HepG2 (cell line): ENCODE data around the gene TMEM220. TPM values are rescaled to one million over a fixed set of nuclear protein-coding genes. Genes with fewer than 3 reads are reported as not detected.

ENCODE experiments used
- CBFB ChIP-seq: sonication (generic); formaldehyde crosslinking; IDR thresholded peaks from 2 replicates; pipeline ENCODE4 v1.4.0; 2020; ENCODE audit warnings: missing genetic modification reagents
- CBX5 ChIP-seq: sonication (generic); formaldehyde crosslinking; IDR thresholded peaks from 2 replicates; pipeline ENCODE4 v1.4.0; 2020; ENCODE audit warnings: missing genetic modification reagents, borderline replicate concordance
- CEBPG ChIP-seq: IDR thresholded peaks from 2 replicates; pipeline ENCODE4 v1.6.1; 2016
- CREM ChIP-seq, 2 experiments: sonication (generic) in 1 of 2; formaldehyde crosslinking in 1 of 2; IDR thresholded peaks; 2 replicates each; pipeline versions ENCODE4 v1.4.0 to v1.6.1; 2016 to 2020; ENCODE audit warnings: antibody characterized with exemption in 1 of 2, mild to moderate bottlenecking in 1 of 2, missing genetic modification reagents in 1 of 2
- KDM5A ChIP-seq: fragments of 200-600 bp; sonication (generic); IDR thresholded peaks from 2 replicates; pipeline ENCODE4 v1.7.0; 2018; ENCODE audit warnings: antibody characterized with exemption, mild to moderate bottlenecking, low read length, borderline replicate concordance
- NONO ChIP-seq, 2 experiments: fragments of 450-650 bp in 1 of 2; sonication (generic) in 1 of 2; formaldehyde crosslinking in 1 of 2; IDR thresholded peaks in 1 of 2; conservative IDR thresholded peaks in 1 of 2; 2 replicates each; pipeline versions ENCODE4 v1.6.1 to v1.8.0; 2017 to 2022; ENCODE audit warnings: mild to moderate bottlenecking in 1 of 2, missing genetic modification reagents in 1 of 2, moderate library complexity in 1 of 2
- PATZ1 ChIP-seq: sonication (generic); formaldehyde crosslinking; IDR thresholded peaks from 2 replicates; pipeline ENCODE4 v1.4.0; 2020; ENCODE audit warnings: missing genetic modification reagents
- SAFB2 ChIP-seq: sonication (generic); formaldehyde crosslinking; IDR thresholded peaks from 2 replicates; pipeline ENCODE4 v1.5.1; 2020; ENCODE audit warnings: missing genetic modification reagents, low read depth, mild to moderate bottlenecking, borderline replicate concordance
- SALL1 ChIP-seq: sonication (generic); formaldehyde crosslinking; IDR thresholded peaks from 2 replicates; pipeline ENCODE4 v1.8.0; 2022; ENCODE audit warnings: mild to moderate bottlenecking, missing genetic modification reagents
- XRCC5 ChIP-seq: fragments of 200-400 bp; formaldehyde crosslinking; optimal IDR thresholded peaks from 2 replicates; pipeline ENCODE3; 2017; ENCODE audit warnings: mild to moderate bottlenecking, low read length
- ZFP36 ChIP-seq: fragments of 150-350 bp; IDR thresholded peaks from 2 replicates; pipeline ENCODE4 v1.6.1; 2018; ENCODE audit warnings: borderline replicate concordance, low read length, low read depth; ENCODE audit not compliant: partially characterized antibody
- ZFP62 ChIP-seq: sonication (generic); formaldehyde crosslinking; IDR thresholded peaks from 2 replicates; pipeline ENCODE4 v1.4.0; 2020; ENCODE audit warnings: missing genetic modification reagents
- ZFP90 ChIP-seq: sonication (generic); formaldehyde crosslinking; IDR thresholded peaks from 2 replicates; pipeline ENCODE4 v1.8.0; 2022; ENCODE audit warnings: missing genetic modification reagents, mild to moderate bottlenecking, inconsistent platforms, borderline replicate concordance
- ZFX ChIP-seq: sonication (generic); formaldehyde crosslinking; IDR thresholded peaks from 2 replicates; pipeline ENCODE4 v1.4.0; 2020; ENCODE audit warnings: mild to moderate bottlenecking, low read depth, missing genetic modification reagents, moderate library complexity
- ZNF10 ChIP-seq: sonication (generic); formaldehyde crosslinking; IDR thresholded peaks from 2 replicates; pipeline ENCODE4 v1.4.0; 2020; ENCODE audit warnings: mild to moderate bottlenecking, low read depth, missing genetic modification reagents, borderline replicate concordance
- ZNF235 ChIP-seq: sonication (generic); formaldehyde crosslinking; IDR thresholded peaks from 2 replicates; pipeline ENCODE4 v1.8.1; 2023; ENCODE audit warnings: mild to moderate bottlenecking, missing genetic modification reagents, borderline replicate concordance
- ZNF350 ChIP-seq: sonication (generic); formaldehyde crosslinking; IDR thresholded peaks from 2 replicates; pipeline ENCODE4 v1.4.0; 2020; ENCODE audit warnings: mild to moderate bottlenecking, low read depth, missing genetic modification reagents, borderline replicate concordance
- ZNF652 ChIP-seq: IDR thresholded peaks from 2 replicates; pipeline ENCODE4 v1.6.1; 2016; ENCODE audit warnings: low read depth, borderline replicate concordance
- ZNF704 ChIP-seq: sonication (generic); formaldehyde crosslinking; IDR thresholded peaks from 2 replicates; pipeline ENCODE4 v1.8.1; 2023; ENCODE audit warnings: mild to moderate bottlenecking, inconsistent platforms, moderate library complexity, missing genetic modification reagents, borderline replicate concordance
- ZNF710 ChIP-seq: sonication (generic); formaldehyde crosslinking; IDR thresholded peaks from 2 replicates; pipeline ENCODE4 v1.5.0; 2020; ENCODE audit warnings: mild to moderate bottlenecking, missing genetic modification reagents, borderline replicate concordance
- ZNF776 ChIP-seq: sonication (generic); formaldehyde crosslinking; IDR thresholded peaks from 2 replicates; pipeline ENCODE4 v1.4.0; 2020; ENCODE audit warnings: mild to moderate bottlenecking, missing genetic modification reagents
- ZSCAN30 ChIP-seq: sonication (generic); formaldehyde crosslinking; IDR thresholded peaks from 2 replicates; pipeline ENCODE4 v1.5.0; 2020; ENCODE audit warnings: mild to moderate bottlenecking, missing genetic modification reagents
- ZSCAN31 ChIP-seq: sonication (generic); formaldehyde crosslinking; IDR thresholded peaks from 2 replicates; pipeline ENCODE4 v1.5.0; 2020; ENCODE audit warnings: low read depth, mild to moderate bottlenecking, missing genetic modification reagents
- polyA plus RNA-seq, 8 experiments: library from polyadenylated mRNA; depleted of rRNA in 3 of 8; stranded (reverse) in 7 of 8; unstranded in 1 of 8; fragments of >200 nt; fragmentation: Illumina TruSeq in 4 of 8; extraction: Trizol in 4 of 8; gene quantifications; 2 replicates each; pipeline versions ENCODE4 v1.2.1 to v1.2.3, GENCODE V29; 2011 to 2016; ENCODE audit warnings: low read depth in 4 of 8, missing spikeins in 1 of 8, mixed read lengths in 1 of 8; ENCODE audit not compliant: insufficient read depth in 1 of 8
- total RNA-seq, 5 experiments: library from RNA; depleted of rRNA; stranded (reverse); fragments of >200 nt; fragmentation: Illumina TruSeq; extraction: Trizol; gene quantifications; 2 replicates each; pipeline ENCODE4 v1.2.3, GENCODE V29; 2016; ENCODE audit warnings: low read depth in 1 of 5

TMEM220 gene
- total and polyA plus RNA-seq, 2 of the 13 experiments (the other 11 are each of a cell fraction or from before 2014, with no cell fraction given): 1.3 to 2.2 TPM

- no peak for TF ChIP-seq ZFP36
- no peak for TF ChIP-seq ZNF652 (CRISPR knock-in tag)
- peak; percentile 84 for TF ChIP-seq XRCC5
- TF ChIP-seq ZFP62 (CRISPR knock-in tag): no peak
- peak; percentile 87 for TF ChIP-seq ZNF350 (CRISPR knock-in tag)
- peak; percentile 84 for TF ChIP-seq SALL1 (CRISPR knock-in tag)
- no peak; the same call in 1 of the 2 replicates for TF ChIP-seq CBFB (CRISPR knock-in tag)
- peak; percentile 88 for TF ChIP-seq KDM5A
- TF ChIP-seq SAFB2 (CRISPR knock-in tag): no peak; the same call in 1 of the 2 replicates
- TF ChIP-seq ZNF776 (CRISPR knock-in tag): no peak
- TF ChIP-seq ZSCAN30 (CRISPR knock-in tag): no peak
- no peak for TF ChIP-seq ZNF10 (CRISPR knock-in tag)
- TF ChIP-seq CREM (IDR thresholded peaks at IDR 0.05): peak; percentile 66; the same call in 1 of the 2 replicates
- no peak for TF ChIP-seq CREM (CRISPR knock-in tag; IDR thresholded peaks at IDR 0.05)
- no peak for TF ChIP-seq ZNF704 (CRISPR knock-in tag)
- no peak for TF ChIP-seq NONO (IDR thresholded peaks at IDR 0.05)
- TF ChIP-seq NONO (CRISPR knock-in tag; conservative IDR thresholded peaks at IDR 0.05): peak; percentile 87
- TF ChIP-seq ZFX (CRISPR knock-in tag): peak; percentile 98
- peak; percentile 64 for TF ChIP-seq ZSCAN31 (CRISPR knock-in tag)
- TF ChIP-seq CBX5 (CRISPR knock-in tag): peak; percentile 67; the same call in 1 of the 2 replicates
- peak; percentile 42 for TF ChIP-seq CEBPG (CRISPR knock-in tag)
- TF ChIP-seq ZNF710 (CRISPR knock-in tag): no peak
- peak; percentile 91 for TF ChIP-seq ZFP90 (CRISPR knock-in tag)
- TF ChIP-seq PATZ1 (CRISPR knock-in tag): peak; percentile 85
- TF ChIP-seq ZNF235 (CRISPR knock-in tag): no peak
Observed at GRCh38 chr17:10697092-10698081, 32.4 kb downstream of the TMEM220 start, which contains the start of the genes ADPRM and SCO1 (continued).
